ENCODE measurements around the gene TAS2R4. TPM values are rescaled to one million over a fixed set of nuclear protein-coding genes. Genes with fewer than 3 reads are reported as not detected.

The TAS2R4 gene
- total RNA-seq, 1 experiment from 2014 or later, result 0.57 TPM

DNA sequence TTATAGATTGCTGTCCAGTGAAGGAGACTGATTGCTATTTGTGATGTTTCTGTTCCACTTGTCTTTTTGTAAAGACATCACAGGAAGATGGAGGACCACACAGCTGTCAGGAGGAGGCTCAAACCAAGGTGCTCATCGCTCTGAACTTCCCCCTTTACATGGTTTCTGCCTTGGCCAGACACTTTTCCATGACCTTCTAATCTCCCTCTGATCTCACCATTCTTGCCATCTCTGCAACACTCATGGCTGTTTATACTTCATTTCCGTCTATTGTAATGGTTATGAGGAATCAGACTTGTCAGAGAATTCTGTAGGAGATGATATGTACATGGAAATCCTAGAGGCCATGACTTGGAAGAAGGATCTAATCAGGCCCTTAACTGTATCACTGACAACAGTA is 11.8 kb downstream of the TAS2R4 start:
- DNase-seq (ENCODE audit: low read depth, low spot score) (no peak), ATAC-seq (no peak)
- no TSS peak for BruUV-seq (replicated peaks)
- in situ Hi-C loops (cut with HindIII; ENCODE audit: low pct_unique_long_range_greater_than_20kb, low sequenced_read_pairs) (no loop called here), intact Hi-C loops (cut with micrococcal nuclease; ENCODE audit: unreplicated experiment) (loop anchor here (5.0 kb wide), 1 partner anchor 136 kb away; no protein-coding TSS in a partner anchor)
- H3K27ac ChIP-seq (ENCODE audit: low read length), result no peak overlapping the region
- TF ChIP-seq POLR2AphosphoS5 (IDR thresholded peaks at IDR 0.05; ENCODE audit: low read depth, low read length), result no peak
- TF ChIP-seq, protein P1, sequence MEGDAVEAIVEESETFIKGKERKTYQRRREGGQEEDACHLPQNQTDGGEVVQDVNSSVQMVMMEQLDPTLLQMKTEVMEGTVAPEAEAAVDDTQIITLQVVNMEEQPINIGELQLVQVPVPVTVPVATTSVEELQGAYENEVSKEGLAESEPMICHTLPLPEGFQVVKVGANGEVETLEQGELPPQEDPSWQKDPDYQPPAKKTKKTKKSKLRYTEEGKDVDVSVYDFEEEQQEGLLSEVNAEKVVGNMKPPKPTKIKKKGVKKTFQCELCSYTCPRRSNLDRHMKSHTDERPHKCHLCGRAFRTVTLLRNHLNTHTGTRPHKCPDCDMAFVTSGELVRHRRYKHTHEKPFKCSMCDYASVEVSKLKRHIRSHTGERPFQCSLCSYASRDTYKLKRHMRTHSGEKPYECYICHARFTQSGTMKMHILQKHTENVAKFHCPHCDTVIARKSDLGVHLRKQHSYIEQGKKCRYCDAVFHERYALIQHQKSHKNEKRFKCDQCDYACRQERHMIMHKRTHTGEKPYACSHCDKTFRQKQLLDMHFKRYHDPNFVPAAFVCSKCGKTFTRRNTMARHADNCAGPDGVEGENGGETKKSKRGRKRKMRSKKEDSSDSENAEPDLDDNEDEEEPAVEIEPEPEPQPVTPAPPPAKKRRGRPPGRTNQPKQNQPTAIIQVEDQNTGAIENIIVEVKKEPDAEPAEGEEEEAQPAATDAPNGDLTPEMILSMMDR (IDR thresholded peaks at IDR 0.05), result no peak
- TF ChIP-seq TCF7L2 (IDR thresholded peaks at IDR 0.05; ENCODE audit: low read depth, low read length), result no peak
- TF ChIP-seq SIN3A (IDR thresholded peaks at IDR 0.05; ENCODE audit: borderline replicate concordance, insufficient read depth, low read depth, low read length), result no peak
- no peak for TF ChIP-seq REST (IDR thresholded peaks at IDR 0.05; ENCODE audit: insufficient read depth in 1 of 2, low read depth in 2 of 2, low read length in 1 of 2)
- no peaks in the 10 kb centered on the region for H3K36me3 ChIP-seq (ENCODE audit: control insufficient read depth, insufficient read depth, low read length)
- H3K27me3 ChIP-seq (ENCODE audit: control insufficient read depth, insufficient read depth, low read length), result no peaks in the 10 kb centered on the region
- H3K9me3 ChIP-seq (ENCODE audit: control insufficient read depth, insufficient read depth, low read depth, low read length), result no peaks in the 10 kb centered on the region
- no peak overlapping the region for H3K4me3 ChIP-seq (ENCODE audit: low read depth in 2 of 2, low read length in 2 of 2)
- CTCF ChIA-PET, result interaction anchor here (0.8 kb wide), 1 partner anchor 9 kb away, joined by 3 read pairs; no protein-coding TSS in a partner anchor
- POLR2A ChIA-PET, result no interaction called here
- no peaks in the 10 kb centered on the region for H3K4me1 ChIP-seq (ENCODE audit: control insufficient read depth, insufficient read depth, low read length)

GRCh38 chr7:141789917-141790316 is 13.4 kb downstream of the TAS2R4 start, which contains the start of gene TAS2R5:
TSS of gene TAS2R5 (plus strand) at chr7:141790217. CDS start at chr7:141790362, 145 bp downstream.
- no peaks in the 10 kb centered on the region for H3K9me3 ChIP-seq (ENCODE audit: control insufficient read depth, insufficient read depth, low read depth, low read length)
- intact Hi-C loops (cut with micrococcal nuclease; ENCODE audit: unreplicated experiment) (loop anchor here (5.0 kb wide), 1 partner anchor 138 kb away; no protein-coding TSS in a partner anchor), in situ Hi-C loops (cut with HindIII; ENCODE audit: low pct_unique_long_range_greater_than_20kb, low sequenced_read_pairs) (no loop called here)
- TF ChIP-seq REST (IDR thresholded peaks at IDR 0.05; ENCODE audit: insufficient read depth in 1 of 2, low read depth in 2 of 2, low read length in 1 of 2) (no peak), POLR2AphosphoS5 (IDR thresholded peaks at IDR 0.05; ENCODE audit: low read depth, low read length) (no peak), TCF7L2 (IDR thresholded peaks at IDR 0.05; ENCODE audit: low read depth, low read length) (no peak), SIN3A (IDR thresholded peaks at IDR 0.05; ENCODE audit: borderline replicate concordance, insufficient read depth, low read depth, low read length) (no peak)
- TF ChIP-seq, protein P1 (IDR thresholded peaks at IDR 0.05), result no peak
- CTCF ChIA-PET, result no interaction called here
- no peak within 1 kb of the TSS for H3K27ac ChIP-seq (ENCODE audit: low read length)
- DNase-seq (ENCODE audit: low read depth, low spot score), result no peak
- no peak for ATAC-seq
- no TSS peak for BruUV-seq (replicated peaks)
- H3K4me1 ChIP-seq (ENCODE audit: control insufficient read depth, insufficient read depth, low read length), result no peaks in the 10 kb centered on the region
- no peak within 1 kb of the TSS for H3K4me3 ChIP-seq (ENCODE audit: low read depth in 2 of 2, low read length in 2 of 2)
- POLR2A ChIA-PET, result no interaction called here
- no peaks in the 10 kb centered on the region for H3K27me3 ChIP-seq (ENCODE audit: control insufficient read depth, insufficient read depth, low read length)
- H3K36me3 ChIP-seq (ENCODE audit: control insufficient read depth, insufficient read depth, low read length), result no peaks in the 10 kb centered on the region

All from Panc1 (cell line).